K562 (cell line): Measurements from ENCODE around the gene SSTR1. TPM values are rescaled to one million over a fixed set of nuclear protein-coding genes. Genes with fewer than 3 reads are reported as not detected.

ENCODE experiments used
- ATAC-seq: fragments of 200-7000 bp; cut with Tn5 transposase; 3 replicates; pipeline ENCODE4 v1.9.1; 2020; ENCODE audit warnings: moderate library complexity
- BruUV-seq: library from RNA; stranded (reverse); fragments of 400-500 nt; replicated peaks from 2 replicates; lab custom pipeline; 2021; lab: Mats Ljungman, UMichigan
- CTCF ChIA-PET: fragments of 300-600 bp; formaldehyde crosslinking; extraction: SDS; loops from one replicate; lab custom pipeline; 2021; ENCODE audit warnings: low intra/inter-chr PET ratio; lab: Yijun Ruan, JAX
- POLR2A ChIA-PET: fragments of 300-600, 350-650 bp; sonication (Branson Sonifier 250); formaldehyde crosslinking; extraction: SDS; loops from one replicate; lab custom pipeline; 2021; ENCODE audit warnings: antibody characterized with exemption, inconsistent platforms; lab: Yijun Ruan, JAX
- DNase-seq, 4 experiments: peaks; one replicate each; pipeline versions ENCODE4 v3.0.0 to v3.0.0-alpha.2; 2011 to 2018; ENCODE audit warnings: low spot score in 3 of 4, mixed read lengths in 3 of 4; ENCODE audit errors: extremely low read depth in 1 of 4
- FAIRE-seq: peaks from 2 replicates; lab custom pipeline; 2011; peaks lifted over from hg19 to GRCh38; lab: Jason Lieb, UNC
- H2AFZ ChIP-seq: 2 replicates; pipeline ENCODE4 v1.6.0; 2011; ENCODE audit warnings: low read depth, low read length, control low read depth, inconsistent platforms
- H3K27ac ChIP-seq: fragments of 200-600 bp; 3 replicates; pipeline ENCODE4 v1.8.0; 2011; ENCODE audit warnings: low read depth, mild to moderate bottlenecking, control low read depth, inconsistent platforms, low read length, moderate library complexity, mixed read lengths; ENCODE audit errors: extremely low read depth
- H3K27me3 ChIP-seq, 2 experiments: fragments of 300-600 bp in 1 of 2; 2 replicates in 1 of 2; 3 replicates in 1 of 2; pipeline versions ENCODE4 v1.6.0 to v1.8.0; 2011; ENCODE audit warnings: inconsistent platforms in 2 of 2, low read length in 2 of 2, mild to moderate bottlenecking in 1 of 2, mixed read lengths in 1 of 2, moderate library complexity in 1 of 2; ENCODE audit not compliant: control insufficient read depth in 2 of 2, insufficient read depth in 2 of 2
- H3K36me3 ChIP-seq: fragments of 300-600 bp; 3 replicates; pipeline ENCODE4 v1.8.0; 2011; ENCODE audit warnings: mild to moderate bottlenecking, low read length, inconsistent platforms; ENCODE audit not compliant: control insufficient read depth, insufficient read depth
- H3K4me1 ChIP-seq, 2 experiments: fragments of 200-600 bp in 1 of 2; replicated peaks in 1 of 2; 2 replicates in 1 of 2; 3 replicates in 1 of 2; pipeline versions ENCODE4 v1.5.1 to v1.8.0; 2011; ENCODE audit warnings: inconsistent platforms in 2 of 2, low read length in 2 of 2, mild to moderate bottlenecking in 1 of 2, mixed read lengths in 1 of 2, moderate library complexity in 1 of 2; ENCODE audit not compliant: control insufficient read depth in 2 of 2, insufficient read depth in 2 of 2
- H3K4me2 ChIP-seq: 2 replicates; pipeline ENCODE4 v1.6.1; 2011; ENCODE audit warnings: low read length, control low read depth, inconsistent platforms, mixed read lengths; ENCODE audit not compliant: insufficient read depth
- H3K4me3 ChIP-seq: fragments of 200-600 bp; sonication (generic), shearing (Covaris generic); 2 replicates; pipeline ENCODE4 v1.5.1; 2016; ENCODE audit warnings: control low read depth, inconsistent platforms
- H3K79me2 ChIP-seq: fragments of 200-600 bp; 3 replicates; pipeline ENCODE4 v1.8.0; 2011; ENCODE audit warnings: low read length, inconsistent platforms; ENCODE audit not compliant: control insufficient read depth, insufficient read depth
- H3K9ac ChIP-seq, 2 experiments: 2 replicates each; pipeline versions ENCODE4 v1.6.0 to v1.6.1; 2011; ENCODE audit warnings: low read depth in 2 of 2, low read length in 2 of 2, control low read depth in 1 of 2, inconsistent platforms in 1 of 2, mild to moderate bottlenecking in 1 of 2, mixed read lengths in 1 of 2; ENCODE audit not compliant: insufficient read depth in 1 of 2
- H3K9me1 ChIP-seq: one replicate; pipeline ENCODE4 v1.6.0; 2011; ENCODE audit warnings: inconsistent platforms, mild to moderate bottlenecking, low read length, moderate library complexity; ENCODE audit not compliant: control insufficient read depth, insufficient read depth
- H3K9me3 ChIP-seq: replicated peaks from 2 replicates; pipeline ENCODE4 v1.5.1; 2011; ENCODE audit warnings: low read depth, low read length, inconsistent platforms; ENCODE audit not compliant: control insufficient read depth, insufficient read depth
- H4K20me1 ChIP-seq: replicated peaks from 2 replicates; pipeline ENCODE4 v1.6.1; 2011; ENCODE audit warnings: low read length, inconsistent platforms, mixed read lengths; ENCODE audit not compliant: control insufficient read depth, insufficient read depth
- CAMTA2 ChIP-seq: fragments of 250-450 bp; sonication (Bioruptor Pico); conservative IDR thresholded peaks from 2 replicates; pipeline ENCODE4 v1.5.1; 2022
- HNRNPH1 ChIP-seq: fragments of 200-400 bp; formaldehyde crosslinking; optimal IDR thresholded peaks from 2 replicates; pipeline ENCODE3; 2017; ENCODE audit warnings: low read depth, mild to moderate bottlenecking, low read length, moderate library complexity
- PML ChIP-seq: IDR thresholded peaks from 2 replicates; pipeline ENCODE4 v1.6.1; 2012; ENCODE audit warnings: low read length, inconsistent platforms
- POLR2H ChIP-seq: IDR thresholded peaks from 2 replicates; pipeline ENCODE4 v1.6.1; 2016; ENCODE audit warnings: missing genetic modification characterization, low read depth, mild to moderate bottlenecking, control low read depth, missing compliant biosample characterization, moderate library complexity
- SAP30 ChIP-seq: fragments of 200-600 bp; sonication (generic); IDR thresholded peaks from 2 replicates; pipeline ENCODE4 v1.6.1; 2012; ENCODE audit warnings: borderline replicate concordance, low read depth, mild to moderate bottlenecking, moderate library complexity, low read length, control low read depth, inconsistent platforms; ENCODE audit not compliant: insufficient read depth, poor library complexity, severe bottlenecking
- whole genome bisulfite sequencing: fragments of 100-300 bp; shearing (Covaris generic); methylation state at CpG from one replicate; pipeline ENCODE4 v1.1.6; 2016; ENCODE audit warnings: low coverage, mixed read lengths; ENCODE audit not compliant: insufficient coverage; ENCODE audit errors: missing lambda C conversion rate; 5-methylcytosine and 5-hydroxymethylcytosine counted together
- in situ Hi-C: fragments of 300-500 bp; cut with MboI; formaldehyde crosslinking; loops from 4 replicates; pipeline ENCODE4 v1.15.0; 2018; ENCODE audit warnings: inconsistent platforms, mixed read lengths
- intact Hi-C: fragments of 100-400 bp; cut with micrococcal nuclease; formaldehyde crosslinking; loops from 2 replicates; pipeline ENCODE4 v1.14.2; 2022
- polyA plus RNA-seq, 8 experiments: library from polyadenylated mRNA; depleted of rRNA in 4 of 8; stranded (reverse) in 5 of 8; unstranded in 3 of 8; fragments of >200 nt; fragmentation: Nextera tagmentation in 2 of 8; fragmentation: Illumina TruSeq in 1 of 8; extraction: Ambion mirVana in 2 of 8; extraction: Trizol in 1 of 8; gene quantifications; 2 replicates each; pipeline versions ENCODE4 v1.2.1 to v1.2.3, GENCODE V29; 2011 to 2014; ENCODE audit warnings: inconsistent platforms in 1 of 8, missing spikeins in 1 of 8
- total RNA-seq, 7 experiments: library from RNA; depleted of rRNA in 6 of 7; stranded (reverse); fragments of >200 nt in 6 of 7; fragmentation: Illumina TruSeq in 2 of 7; extraction: Trizol in 2 of 7; gene quantifications; 2 replicates each; pipeline versions ENCODE4 v1.2.1 to v1.2.3, GENCODE V29; 2011 to 2021; ENCODE audit warnings: low replicate concordance in 1 of 7
- TF ChIP-seq, protein P1 (sequence below): fragments of 450-650 bp; formaldehyde crosslinking; IDR thresholded peaks from 2 replicates; pipeline ENCODE4 v1.4.0; 2020; ENCODE audit warnings: mild to moderate bottlenecking
- TF ChIP-seq, protein P2 (sequence below): fragments of 250-450 bp; sonication (Bioruptor Pico); IDR thresholded peaks from 2 replicates; pipeline ENCODE4 v1.5.0; 2021; ENCODE audit warnings: mild to moderate bottlenecking, moderate library complexity
- TF ChIP-seq, protein P3 (sequence below): sonication (generic); formaldehyde crosslinking; IDR thresholded peaks from 2 replicates; pipeline ENCODE4 v1.8.1; 2023; ENCODE audit warnings: mild to moderate bottlenecking, missing genetic modification reagents

The SSTR1 gene
- total and polyA plus RNA-seq, 9 of the 15 experiments (the other 6 are each of a cell fraction or from before 2014, with no cell fraction given), result not detected

DNA sequence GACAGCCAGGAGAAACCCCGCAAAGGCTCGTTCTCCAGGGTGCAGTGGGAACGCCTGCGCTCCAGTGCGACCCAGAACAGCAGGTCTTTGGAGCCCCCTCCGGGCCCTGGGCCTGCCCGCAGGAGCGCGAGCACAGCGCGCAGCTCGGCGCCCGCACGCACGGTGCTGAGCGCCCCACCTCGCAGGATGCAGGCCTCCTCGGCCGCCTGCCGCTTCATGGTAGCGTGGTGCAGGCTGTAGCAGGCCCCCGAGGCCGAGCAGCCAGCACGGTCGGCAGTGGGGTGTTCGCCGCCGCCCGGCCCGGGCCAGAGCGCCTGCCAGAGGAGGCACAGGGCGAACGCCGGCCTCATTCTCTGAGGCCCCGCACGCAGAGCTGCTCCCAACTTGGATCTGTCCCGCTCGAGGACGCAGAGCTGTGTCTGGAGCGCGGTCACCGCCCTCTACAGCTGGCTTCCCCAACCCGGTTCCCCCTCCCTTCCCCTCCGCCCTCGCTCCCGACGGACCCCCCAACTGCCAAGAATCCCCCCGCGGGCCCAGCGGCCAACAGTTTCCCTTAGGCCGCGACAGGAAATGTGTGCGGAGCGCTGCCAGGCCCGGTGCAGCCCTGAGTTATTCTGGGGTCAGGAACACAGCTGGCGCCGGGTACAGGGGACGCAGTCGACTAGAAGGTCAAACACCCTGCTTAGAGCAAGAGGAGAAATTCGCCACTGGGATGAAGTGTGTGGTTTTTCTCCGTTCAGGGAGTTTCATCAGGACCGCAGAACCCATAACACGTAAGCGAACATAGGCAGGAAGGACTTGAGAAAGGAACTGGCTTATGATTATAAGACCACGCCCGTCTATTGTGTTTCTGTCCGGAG is 48.2 kb downstream of the SSTR1 start, which contains the start of gene CLEC14A:
CLEC14A (minus strand) TSS at position 421 of the 860 bp plus-strand sequence; CDS start at position 350, 71 bp downstream.
- DNase-seq (no peak), ATAC-seq (no peak), FAIRE-seq (no peak)
- Histone ChIP-seq H3K9me3 (no peaks in the 10 kb centered on the region), H3K4me1 (no peaks in the 10 kb centered on the region), H3K27me3 (no peaks in the 10 kb centered on the region), H2AFZ (no peak within 1 kb of the TSS), H3K4me2 (no peak within 1 kb of the TSS), H3K36me3 (no peaks in the 10 kb centered on the region), H3K9ac (no peak within 1 kb of the TSS), H3K4me3 (no peak within 1 kb of the TSS), H4K20me1 (no peaks in the 10 kb centered on the region), H3K9me1 (no peaks in the 10 kb centered on the region), H3K79me2 (no peaks in the 10 kb centered on the region), H3K27ac (no peak within 1 kb of the TSS)
- ChIA-PET POLR2A (no interaction called here), CTCF (no interaction called here)
- TF ChIP-seq, protein P1, sequence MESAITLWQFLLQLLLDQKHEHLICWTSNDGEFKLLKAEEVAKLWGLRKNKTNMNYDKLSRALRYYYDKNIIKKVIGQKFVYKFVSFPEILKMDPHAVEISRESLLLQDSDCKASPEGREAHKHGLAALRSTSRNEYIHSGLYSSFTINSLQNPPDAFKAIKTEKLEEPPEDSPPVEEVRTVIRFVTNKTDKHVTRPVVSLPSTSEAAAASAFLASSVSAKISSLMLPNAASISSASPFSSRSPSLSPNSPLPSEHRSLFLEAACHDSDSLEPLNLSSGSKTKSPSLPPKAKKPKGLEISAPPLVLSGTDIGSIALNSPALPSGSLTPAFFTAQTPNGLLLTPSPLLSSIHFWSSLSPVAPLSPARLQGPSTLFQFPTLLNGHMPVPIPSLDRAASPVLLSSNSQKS (CRISPR knock-in tag), result no peak
- TF ChIP-seq SAP30 (no peak), HNRNPH1 (no peak), POLR2H (tag) (no peak), PML (no peak), CAMTA2 (CRISPR knock-in tag) (no peak)
- TF ChIP-seq, protein P2, sequence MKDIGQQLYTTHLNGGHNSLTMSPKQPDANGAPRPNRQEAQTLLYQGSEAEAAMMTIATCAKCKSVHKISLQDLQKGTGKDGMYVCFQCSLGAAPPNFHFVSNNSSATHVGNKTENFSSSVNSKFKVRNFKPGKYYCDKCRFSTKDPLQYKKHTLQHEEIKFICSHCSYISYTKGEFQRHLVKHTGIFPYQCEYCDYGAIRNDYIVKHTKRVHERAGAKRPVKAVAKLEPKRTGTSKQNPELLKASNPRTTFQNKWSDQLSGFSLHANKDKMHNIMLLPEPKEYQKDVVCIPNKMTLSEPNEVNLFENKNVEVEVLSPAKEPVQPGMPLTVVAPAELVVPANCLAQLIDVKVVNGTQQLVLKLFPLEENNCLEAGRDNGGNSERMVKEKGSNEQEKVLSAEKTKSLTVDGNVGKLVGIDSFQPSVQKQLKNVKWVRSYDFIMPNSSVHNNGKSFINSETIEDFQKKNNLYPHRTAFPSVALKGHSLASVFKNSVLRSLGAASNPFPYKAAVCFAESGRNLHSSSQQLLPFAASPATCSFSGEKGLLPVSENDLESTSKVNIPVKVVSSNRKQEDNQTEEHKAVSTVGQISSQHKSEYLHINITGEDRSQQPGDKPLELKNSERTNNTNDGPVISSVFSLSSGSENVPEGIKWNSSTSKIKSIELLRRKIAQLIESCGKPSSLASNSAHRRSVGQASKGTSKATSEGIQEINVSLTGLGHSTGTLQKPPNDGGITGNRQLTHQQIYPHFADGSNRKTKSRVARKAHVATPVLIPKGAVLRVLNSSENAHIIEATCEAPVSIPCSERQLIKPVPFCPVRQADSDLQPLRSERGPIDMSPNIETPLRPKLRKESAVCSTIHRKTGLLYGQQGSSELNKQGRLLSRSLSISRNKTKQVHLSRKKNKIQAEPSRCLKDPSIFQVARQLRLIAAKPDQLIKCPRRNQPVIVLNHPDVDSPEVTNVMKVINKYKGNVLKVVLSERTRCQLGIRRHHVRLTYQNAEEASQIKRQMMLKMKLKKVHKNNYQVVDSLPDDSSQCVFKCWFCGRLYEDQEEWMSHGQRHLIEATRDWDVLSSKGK (CRISPR knock-in tag), result no peak
- TF ChIP-seq, protein P3, sequence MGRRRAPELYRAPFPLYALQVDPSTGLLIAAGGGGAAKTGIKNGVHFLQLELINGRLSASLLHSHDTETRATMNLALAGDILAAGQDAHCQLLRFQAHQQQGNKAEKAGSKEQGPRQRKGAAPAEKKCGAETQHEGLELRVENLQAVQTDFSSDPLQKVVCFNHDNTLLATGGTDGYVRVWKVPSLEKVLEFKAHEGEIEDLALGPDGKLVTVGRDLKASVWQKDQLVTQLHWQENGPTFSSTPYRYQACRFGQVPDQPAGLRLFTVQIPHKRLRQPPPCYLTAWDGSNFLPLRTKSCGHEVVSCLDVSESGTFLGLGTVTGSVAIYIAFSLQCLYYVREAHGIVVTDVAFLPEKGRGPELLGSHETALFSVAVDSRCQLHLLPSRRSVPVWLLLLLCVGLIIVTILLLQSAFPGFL (CRISPR knock-in tag), result no peak
- in situ Hi-C loops, result no loop called here
- no TSS peak for BruUV-seq
- intact Hi-C loops, result no loop called here
- WGBS, result 3% methylated on average over 32 of the region's 68 CpGs
